ENCODE measurements around the gene CDCA7. TPM values are rescaled to one million over a fixed set of nuclear protein-coding genes. Genes with fewer than 3 reads are reported as not detected.

The CDCA7 gene
- total RNA-seq, 4 donors from 2014 or later, result 11.1 to 17.3 (median 12.5) TPM

DNA sequence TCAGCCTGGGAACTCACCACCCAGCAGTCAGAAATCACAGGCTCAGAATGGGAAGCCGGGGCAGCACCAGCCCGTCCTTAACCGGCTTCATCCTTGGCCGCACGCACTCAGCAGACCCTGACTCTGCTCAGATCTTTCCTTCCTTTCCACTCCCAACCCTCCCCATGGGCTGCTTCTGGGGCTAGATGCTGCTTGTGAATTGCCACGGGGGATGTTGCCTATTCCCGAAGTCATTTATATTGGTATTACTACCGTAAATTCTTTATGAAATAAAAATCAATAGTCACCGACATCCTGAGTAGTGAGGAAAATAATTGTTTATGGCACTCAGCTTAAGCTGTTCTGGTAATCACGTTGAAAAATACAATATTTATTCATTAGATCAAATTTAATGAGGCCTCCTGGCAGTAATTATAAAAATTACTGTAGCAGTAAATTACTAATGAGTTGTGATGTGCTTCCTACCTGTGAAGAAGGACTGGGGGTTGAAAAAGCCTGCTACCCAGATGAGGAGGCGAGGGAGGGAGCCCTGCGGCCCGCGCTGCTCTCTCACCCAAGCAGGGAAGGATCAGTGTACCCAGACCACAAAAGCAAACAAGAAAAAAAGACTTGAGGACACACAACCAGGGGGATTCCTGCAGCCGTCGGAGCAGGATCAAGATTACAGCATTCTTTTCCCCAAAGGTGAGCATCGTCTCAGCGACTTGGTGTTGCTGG lies 31.5 kb downstream of the CDCA7 start:
- TF ChIP-seq EP300 (IDR thresholded peaks at IDR 0.05) (no peak), POLR2A (IDR thresholded peaks at IDR 0.05) (no peak), POLR2AphosphoS5 (IDR thresholded peaks at IDR 0.05) (no peak)
- TF ChIP-seq, protein P1, sequence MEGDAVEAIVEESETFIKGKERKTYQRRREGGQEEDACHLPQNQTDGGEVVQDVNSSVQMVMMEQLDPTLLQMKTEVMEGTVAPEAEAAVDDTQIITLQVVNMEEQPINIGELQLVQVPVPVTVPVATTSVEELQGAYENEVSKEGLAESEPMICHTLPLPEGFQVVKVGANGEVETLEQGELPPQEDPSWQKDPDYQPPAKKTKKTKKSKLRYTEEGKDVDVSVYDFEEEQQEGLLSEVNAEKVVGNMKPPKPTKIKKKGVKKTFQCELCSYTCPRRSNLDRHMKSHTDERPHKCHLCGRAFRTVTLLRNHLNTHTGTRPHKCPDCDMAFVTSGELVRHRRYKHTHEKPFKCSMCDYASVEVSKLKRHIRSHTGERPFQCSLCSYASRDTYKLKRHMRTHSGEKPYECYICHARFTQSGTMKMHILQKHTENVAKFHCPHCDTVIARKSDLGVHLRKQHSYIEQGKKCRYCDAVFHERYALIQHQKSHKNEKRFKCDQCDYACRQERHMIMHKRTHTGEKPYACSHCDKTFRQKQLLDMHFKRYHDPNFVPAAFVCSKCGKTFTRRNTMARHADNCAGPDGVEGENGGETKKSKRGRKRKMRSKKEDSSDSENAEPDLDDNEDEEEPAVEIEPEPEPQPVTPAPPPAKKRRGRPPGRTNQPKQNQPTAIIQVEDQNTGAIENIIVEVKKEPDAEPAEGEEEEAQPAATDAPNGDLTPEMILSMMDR (IDR thresholded peaks at IDR 0.05), result no peak
- Histone ChIP-seq H3K4me3 (no peak overlapping the region), H3K9me3 (no peaks in the 10 kb centered on the region), H3K4me1 (no peaks in the 10 kb centered on the region), H3K36me3 (no peaks in the 10 kb centered on the region), H3K27ac (no peak overlapping the region), H3K27me3 (peaks cover 4% of the 10 kb centered on the region)
- WGBS, result 83% methylated on average over 18 of the region's 18 CpGs
- DNase-seq (ENCODE audit: low spot score in 2 of 2), result no peak

GRCh38 chr2:173386738-173387065 lies 32.0 kb downstream of the CDCA7 start:
- Histone ChIP-seq H3K27me3 (peaks cover 6% of the 10 kb centered on the region), H3K4me3 (no peak overlapping the region), H3K27ac (no peak overlapping the region), H3K36me3 (no peaks in the 10 kb centered on the region), H3K9me3 (no peaks in the 10 kb centered on the region), H3K4me1 (no peaks in the 10 kb centered on the region)
- TF ChIP-seq, protein P1 (IDR thresholded peaks at IDR 0.05), result no peak
- TF ChIP-seq POLR2A (IDR thresholded peaks at IDR 0.05) (no peak), EP300 (IDR thresholded peaks at IDR 0.05) (no peak), POLR2AphosphoS5 (IDR thresholded peaks at IDR 0.05) (no peak)
- no peak for DNase-seq (ENCODE audit: low spot score in 2 of 2)
- WGBS, result 91% methylated on average over 10 of the region's 10 CpGs

DNA sequence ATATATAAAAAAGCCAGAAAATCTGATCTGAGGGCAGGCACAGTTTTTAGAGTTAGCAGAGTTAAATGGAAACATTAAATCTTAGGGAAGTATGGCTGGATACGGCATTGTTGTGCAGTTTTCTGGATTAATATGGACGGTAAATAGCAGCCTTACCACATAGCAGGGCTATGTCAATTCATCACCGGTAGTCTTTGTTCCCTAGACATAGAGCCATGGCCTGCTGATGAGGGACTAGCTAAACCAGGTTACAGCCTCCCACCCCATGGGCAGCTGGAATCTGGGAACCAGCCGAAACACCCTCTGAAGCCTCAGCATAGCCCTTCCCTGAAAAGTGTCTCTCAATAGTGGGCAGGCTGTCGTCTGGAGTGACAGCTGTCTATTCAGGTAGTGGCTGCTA lies 32.4 kb downstream of the CDCA7 start:
- DNase-seq (ENCODE audit: low spot score in 2 of 2), result no peak
- Histone ChIP-seq H3K36me3 (no peaks in the 10 kb centered on the region), H3K9me3 (no peaks in the 10 kb centered on the region), H3K4me3 (no peak overlapping the region), H3K4me1 (no peaks in the 10 kb centered on the region), H3K27me3 (peaks cover 6% of the 10 kb centered on the region), H3K27ac (no peak overlapping the region)
- WGBS, result 88% methylated on average over 5 of the region's 5 CpGs
- TF ChIP-seq, protein P1 (IDR thresholded peaks at IDR 0.05), result no peak
- TF ChIP-seq POLR2A (IDR thresholded peaks at IDR 0.05) (no peak), EP300 (IDR thresholded peaks at IDR 0.05) (no peak), POLR2AphosphoS5 (IDR thresholded peaks at IDR 0.05) (no peak)

GRCh38 chr2:173387660-173388059 lies 33.0 kb downstream of the CDCA7 start:
- H3K27me3 ChIP-seq, result peaks cover 6% of the 10 kb centered on the region

DNA sequence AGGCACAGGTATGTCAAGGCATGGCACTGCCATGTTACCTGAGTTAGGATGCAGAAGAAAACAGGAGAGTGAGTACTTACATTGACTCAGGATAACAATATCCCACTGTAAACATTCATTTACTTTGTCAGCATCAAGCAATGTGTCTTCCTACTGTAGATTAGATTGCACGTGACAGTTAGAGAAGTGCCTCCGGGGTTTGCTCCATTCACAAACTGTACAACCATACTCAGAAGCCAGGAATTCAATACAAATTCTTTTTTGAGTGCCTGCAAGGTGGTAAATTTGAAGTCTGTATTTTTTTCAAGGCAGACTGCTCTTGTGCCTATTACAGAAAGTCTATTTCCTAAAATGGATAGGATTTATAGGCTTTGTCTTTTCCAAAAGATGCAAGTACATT lies 34.1 kb downstream of the CDCA7 start:
- H3K4me1 ChIP-seq, result no peaks in the 10 kb centered on the region
- 85% methylated on average over 2 of the region's 2 CpGs for WGBS
- TF ChIP-seq EP300 (IDR thresholded peaks at IDR 0.05), result no peak
- TF ChIP-seq POLR2A (IDR thresholded peaks at IDR 0.05), result no peak
- TF ChIP-seq, protein P1 (IDR thresholded peaks at IDR 0.05), result no peak
- no peak for TF ChIP-seq POLR2AphosphoS5 (IDR thresholded peaks at IDR 0.05)
- H3K9me3 ChIP-seq, result no peaks in the 10 kb centered on the region
- H3K36me3 ChIP-seq, result no peaks in the 10 kb centered on the region
- DNase-seq (ENCODE audit: low spot score in 2 of 2), result no peak
- no peak overlapping the region for H3K27ac ChIP-seq
- H3K27me3 ChIP-seq, result peaks cover 6% of the 10 kb centered on the region
- H3K4me3 ChIP-seq, result no peak overlapping the region

More at GRCh38 chr2:173387660-173388059, 33.0 kb downstream of the CDCA7 start:
- no peaks in the 10 kb centered on the region for H3K4me1 ChIP-seq
- DNase-seq (ENCODE audit: low spot score in 2 of 2), result no peak
- 82% methylated on average over 3 of the region's 3 CpGs for WGBS
- no peaks in the 10 kb centered on the region for H3K9me3 ChIP-seq
- no peaks in the 10 kb centered on the region for H3K36me3 ChIP-seq
- TF ChIP-seq, protein P1 (IDR thresholded peaks at IDR 0.05), result no peak
- TF ChIP-seq EP300 (IDR thresholded peaks at IDR 0.05) (no peak), POLR2A (IDR thresholded peaks at IDR 0.05) (no peak), POLR2AphosphoS5 (IDR thresholded peaks at IDR 0.05) (no peak)
- no peak overlapping the region for H3K27ac ChIP-seq
- H3K4me3 ChIP-seq, result no peak overlapping the region

Measured in suprapubic skin (tissue), 4 donors.